Measurements from ENCODE around the gene ADAM23.

DNA sequence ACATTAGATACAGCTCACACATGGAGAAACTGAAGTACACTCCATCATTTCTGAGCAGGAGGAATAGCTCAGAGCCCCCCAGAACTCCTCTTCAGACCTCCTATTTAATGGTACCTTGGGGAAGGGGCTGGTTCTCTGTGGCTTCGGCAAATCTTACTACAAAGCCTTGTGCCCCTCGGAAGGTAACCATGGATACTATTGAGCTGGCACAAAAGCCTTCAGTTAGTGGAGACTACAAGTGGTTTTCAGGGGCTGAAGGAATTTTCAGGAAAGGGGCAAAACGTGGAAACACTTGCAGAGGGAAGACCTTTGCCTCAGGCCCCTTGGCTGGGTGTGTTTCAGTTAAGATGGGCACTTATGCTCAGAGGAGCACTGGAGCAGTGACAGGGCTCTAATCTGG, 197.9 kb downstream of the ADAM23 start:
- TF ChIP-seq GRHL2 (CRISPR knock-in tag; IDR thresholded peaks at IDR 0.05; ENCODE audit: insufficient replicate concordance, severe bottlenecking) (no peak), IRF2 (CRISPR knock-in tag; IDR thresholded peaks at IDR 0.05; ENCODE audit: borderline replicate concordance, low read depth) (no peak), ELF4 (CRISPR knock-in tag; IDR thresholded peaks at IDR 0.05; ENCODE audit: low read depth) (no peak), ZNF317 (CRISPR knock-in tag; IDR thresholded peaks at IDR 0.05; ENCODE audit: borderline replicate concordance, low read depth) (no peak), SMAD3 (CRISPR knock-in tag; IDR thresholded peaks at IDR 0.05; ENCODE audit: borderline replicate concordance) (no peak), NR1H2 (CRISPR knock-in tag; IDR thresholded peaks at IDR 0.05) (no peak)
- TF ChIP-seq, protein P1, sequence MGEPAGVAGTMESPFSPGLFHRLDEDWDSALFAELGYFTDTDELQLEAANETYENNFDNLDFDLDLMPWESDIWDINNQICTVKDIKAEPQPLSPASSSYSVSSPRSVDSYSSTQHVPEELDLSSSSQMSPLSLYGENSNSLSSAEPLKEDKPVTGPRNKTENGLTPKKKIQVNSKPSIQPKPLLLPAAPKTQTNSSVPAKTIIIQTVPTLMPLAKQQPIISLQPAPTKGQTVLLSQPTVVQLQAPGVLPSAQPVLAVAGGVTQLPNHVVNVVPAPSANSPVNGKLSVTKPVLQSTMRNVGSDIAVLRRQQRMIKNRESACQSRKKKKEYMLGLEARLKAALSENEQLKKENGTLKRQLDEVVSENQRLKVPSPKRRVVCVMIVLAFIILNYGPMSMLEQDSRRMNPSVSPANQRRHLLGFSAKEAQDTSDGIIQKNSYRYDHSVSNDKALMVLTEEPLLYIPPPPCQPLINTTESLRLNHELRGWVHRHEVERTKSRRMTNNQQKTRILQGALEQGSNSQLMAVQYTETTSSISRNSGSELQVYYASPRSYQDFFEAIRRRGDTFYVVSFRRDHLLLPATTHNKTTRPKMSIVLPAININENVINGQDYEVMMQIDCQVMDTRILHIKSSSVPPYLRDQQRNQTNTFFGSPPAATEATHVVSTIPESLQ (CRISPR knock-in tag; IDR thresholded peaks at IDR 0.05): no peak
- TF ChIP-seq, protein P2, sequence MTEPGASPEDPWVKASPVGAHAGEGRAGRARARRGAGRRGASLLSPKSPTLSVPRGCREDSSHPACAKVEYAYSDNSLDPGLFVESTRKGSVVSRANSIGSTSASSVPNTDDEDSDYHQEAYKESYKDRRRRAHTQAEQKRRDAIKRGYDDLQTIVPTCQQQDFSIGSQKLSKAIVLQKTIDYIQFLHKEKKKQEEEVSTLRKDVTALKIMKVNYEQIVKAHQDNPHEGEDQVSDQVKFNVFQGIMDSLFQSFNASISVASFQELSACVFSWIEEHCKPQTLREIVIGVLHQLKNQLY (CRISPR knock-in tag; IDR thresholded peaks at IDR 0.05): no peak
- TF ChIP-seq, protein P3, sequence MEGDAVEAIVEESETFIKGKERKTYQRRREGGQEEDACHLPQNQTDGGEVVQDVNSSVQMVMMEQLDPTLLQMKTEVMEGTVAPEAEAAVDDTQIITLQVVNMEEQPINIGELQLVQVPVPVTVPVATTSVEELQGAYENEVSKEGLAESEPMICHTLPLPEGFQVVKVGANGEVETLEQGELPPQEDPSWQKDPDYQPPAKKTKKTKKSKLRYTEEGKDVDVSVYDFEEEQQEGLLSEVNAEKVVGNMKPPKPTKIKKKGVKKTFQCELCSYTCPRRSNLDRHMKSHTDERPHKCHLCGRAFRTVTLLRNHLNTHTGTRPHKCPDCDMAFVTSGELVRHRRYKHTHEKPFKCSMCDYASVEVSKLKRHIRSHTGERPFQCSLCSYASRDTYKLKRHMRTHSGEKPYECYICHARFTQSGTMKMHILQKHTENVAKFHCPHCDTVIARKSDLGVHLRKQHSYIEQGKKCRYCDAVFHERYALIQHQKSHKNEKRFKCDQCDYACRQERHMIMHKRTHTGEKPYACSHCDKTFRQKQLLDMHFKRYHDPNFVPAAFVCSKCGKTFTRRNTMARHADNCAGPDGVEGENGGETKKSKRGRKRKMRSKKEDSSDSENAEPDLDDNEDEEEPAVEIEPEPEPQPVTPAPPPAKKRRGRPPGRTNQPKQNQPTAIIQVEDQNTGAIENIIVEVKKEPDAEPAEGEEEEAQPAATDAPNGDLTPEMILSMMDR (IDR thresholded peaks at IDR 0.05): no peak
- TF ChIP-seq, protein P4, sequence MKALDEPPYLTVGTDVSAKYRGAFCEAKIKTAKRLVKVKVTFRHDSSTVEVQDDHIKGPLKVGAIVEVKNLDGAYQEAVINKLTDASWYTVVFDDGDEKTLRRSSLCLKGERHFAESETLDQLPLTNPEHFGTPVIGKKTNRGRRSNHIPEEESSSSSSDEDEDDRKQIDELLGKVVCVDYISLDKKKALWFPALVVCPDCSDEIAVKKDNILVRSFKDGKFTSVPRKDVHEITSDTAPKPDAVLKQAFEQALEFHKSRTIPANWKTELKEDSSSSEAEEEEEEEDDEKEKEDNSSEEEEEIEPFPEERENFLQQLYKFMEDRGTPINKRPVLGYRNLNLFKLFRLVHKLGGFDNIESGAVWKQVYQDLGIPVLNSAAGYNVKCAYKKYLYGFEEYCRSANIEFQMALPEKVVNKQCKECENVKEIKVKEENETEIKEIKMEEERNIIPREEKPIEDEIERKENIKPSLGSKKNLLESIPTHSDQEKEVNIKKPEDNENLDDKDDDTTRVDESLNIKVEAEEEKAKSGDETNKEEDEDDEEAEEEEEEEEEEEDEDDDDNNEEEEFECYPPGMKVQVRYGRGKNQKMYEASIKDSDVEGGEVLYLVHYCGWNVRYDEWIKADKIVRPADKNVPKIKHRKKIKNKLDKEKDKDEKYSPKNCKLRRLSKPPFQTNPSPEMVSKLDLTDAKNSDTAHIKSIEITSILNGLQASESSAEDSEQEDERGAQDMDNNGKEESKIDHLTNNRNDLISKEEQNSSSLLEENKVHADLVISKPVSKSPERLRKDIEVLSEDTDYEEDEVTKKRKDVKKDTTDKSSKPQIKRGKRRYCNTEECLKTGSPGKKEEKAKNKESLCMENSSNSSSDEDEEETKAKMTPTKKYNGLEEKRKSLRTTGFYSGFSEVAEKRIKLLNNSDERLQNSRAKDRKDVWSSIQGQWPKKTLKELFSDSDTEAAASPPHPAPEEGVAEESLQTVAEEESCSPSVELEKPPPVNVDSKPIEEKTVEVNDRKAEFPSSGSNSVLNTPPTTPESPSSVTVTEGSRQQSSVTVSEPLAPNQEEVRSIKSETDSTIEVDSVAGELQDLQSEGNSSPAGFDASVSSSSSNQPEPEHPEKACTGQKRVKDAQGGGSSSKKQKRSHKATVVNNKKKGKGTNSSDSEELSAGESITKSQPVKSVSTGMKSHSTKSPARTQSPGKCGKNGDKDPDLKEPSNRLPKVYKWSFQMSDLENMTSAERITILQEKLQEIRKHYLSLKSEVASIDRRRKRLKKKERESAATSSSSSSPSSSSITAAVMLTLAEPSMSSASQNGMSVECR (CRISPR knock-in tag; IDR thresholded peaks at IDR 0.05; ENCODE audit: borderline replicate concordance): no peak
- TF ChIP-seq, protein P5, sequence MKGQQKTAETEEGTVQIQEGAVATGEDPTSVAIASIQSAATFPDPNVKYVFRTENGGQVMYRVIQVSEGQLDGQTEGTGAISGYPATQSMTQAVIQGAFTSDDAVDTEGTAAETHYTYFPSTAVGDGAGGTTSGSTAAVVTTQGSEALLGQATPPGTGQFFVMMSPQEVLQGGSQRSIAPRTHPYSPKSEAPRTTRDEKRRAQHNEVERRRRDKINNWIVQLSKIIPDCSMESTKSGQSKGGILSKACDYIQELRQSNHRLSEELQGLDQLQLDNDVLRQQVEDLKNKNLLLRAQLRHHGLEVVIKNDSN (CRISPR knock-in tag; IDR thresholded peaks at IDR 0.05): no peak

All from WTC11 (cell line).